HepG2 (cell line): ENCODE measurements around the gene AP5Z1. TPM values are rescaled to one million over a fixed set of nuclear protein-coding genes. Genes with fewer than 3 reads are reported as not detected.

Source experiments
- ATAC-seq: fragments of 200-7000 bp; cut with Tn5 transposase; 3 replicates; pipeline ENCODE4 v1.9.1; 2020; ENCODE audit warnings: mild to moderate bottlenecking, moderate library complexity
- BruUV-seq: library from RNA; stranded (reverse); fragments of 400-500 nt; replicated peaks from 2 replicates; lab custom pipeline; 2021; lab: Mats Ljungman, UMichigan
- CTCF ChIA-PET: fragments of 300-600 bp; formaldehyde crosslinking; extraction: SDS; loops from one replicate; lab custom pipeline; 2021; ENCODE audit warnings: low total read pairs, inconsistent platforms, low intra/inter-chr PET ratio; lab: Yijun Ruan, JAX
- POLR2A ChIA-PET: fragments of 350-600 bp; sonication (Branson Sonifier 250); formaldehyde crosslinking; loops from one replicate; lab custom pipeline; 2020; ENCODE audit warnings: antibody characterized with exemption, inconsistent platforms; lab: Yijun Ruan, JAX
- DNase-seq: peaks from one replicate; pipeline ENCODE4 v3.0.0-alpha.2; 2015; ENCODE audit warnings: low spot score
- FAIRE-seq: peaks from 3 replicates; lab custom pipeline; 2011; peaks lifted over from hg19 to GRCh38; lab: Jason Lieb, UNC
- H2AFZ ChIP-seq: one replicate; pipeline ENCODE4 v1.6.1; 2011; ENCODE audit warnings: low read length, inconsistent platforms
- H3K27ac ChIP-seq: fragments of 300-600 bp; 3 replicates; pipeline ENCODE4 v1.8.0; 2011; ENCODE audit warnings: mixed run types, mild to moderate bottlenecking, mixed read lengths, low read length, inconsistent platforms; ENCODE audit not compliant: insufficient read depth; ENCODE audit errors: extremely low read length
- H3K27me3 ChIP-seq, 2 experiments: fragments of 200-600 bp in 1 of 2; 2 replicates in 1 of 2; 3 replicates in 1 of 2; pipeline versions ENCODE4 v1.6.0 to v1.8.0; 2011; ENCODE audit warnings: low read length in 2 of 2, mild to moderate bottlenecking in 2 of 2, moderate library complexity in 2 of 2, inconsistent platforms in 1 of 2; ENCODE audit not compliant: insufficient read depth in 2 of 2, control insufficient read depth in 1 of 2
- H3K36me3 ChIP-seq, 2 experiments: fragments of 200-600 bp in 1 of 2; replicated peaks in 1 of 2; 2 replicates in 1 of 2; 3 replicates in 1 of 2; pipeline versions ENCODE4 v1.5.1 to v1.8.0; 2011; ENCODE audit warnings: low read length in 2 of 2, inconsistent platforms in 1 of 2; ENCODE audit not compliant: insufficient read depth in 2 of 2, control insufficient read depth in 1 of 2
- H3K4me1 ChIP-seq: 2 replicates; pipeline ENCODE4 v1.5.1; 2012; ENCODE audit warnings: low read length, inconsistent platforms; ENCODE audit not compliant: insufficient read depth
- H3K4me2 ChIP-seq: 2 replicates; pipeline ENCODE4 v1.6.0; 2011; ENCODE audit warnings: low read depth, low read length, inconsistent platforms
- H3K4me3 ChIP-seq, 3 experiments: fragments of 200-600 bp in 1 of 3; sonication (generic), shearing (Covaris generic) in 1 of 3; replicated peaks in 1 of 3; 2 replicates each; pipeline ENCODE4 v1.5.1; 2011 to 2016; ENCODE audit warnings: low read length in 3 of 3, inconsistent platforms in 2 of 3, low read depth in 2 of 3, mild to moderate bottlenecking in 2 of 3, control low read depth in 1 of 3, mixed read lengths in 1 of 3; ENCODE audit not compliant: insufficient read depth in 1 of 3
- H3K79me2 ChIP-seq: one replicate; pipeline ENCODE4 v1.6.1; 2011; ENCODE audit warnings: low read length, inconsistent platforms; ENCODE audit not compliant: insufficient read depth
- H3K9ac ChIP-seq: 2 replicates; pipeline ENCODE4 v1.6.0; 2011; ENCODE audit warnings: mild to moderate bottlenecking, low read depth, low read length, inconsistent platforms; ENCODE audit not compliant: insufficient read depth
- H3K9me3 ChIP-seq: 2 replicates; pipeline ENCODE4 v1.5.1; 2012; ENCODE audit warnings: mild to moderate bottlenecking, low read length
- H4K20me1 ChIP-seq: 2 replicates; pipeline ENCODE4 v1.6.0; 2011; ENCODE audit warnings: inconsistent platforms, mild to moderate bottlenecking, low read length, moderate library complexity; ENCODE audit not compliant: insufficient read depth
- FOXC1 ChIP-seq: sonication (generic); formaldehyde crosslinking; IDR thresholded peaks from 2 replicates; pipeline ENCODE4 v1.8.0; 2022; ENCODE audit warnings: mild to moderate bottlenecking, missing genetic modification reagents, borderline replicate concordance
- FOXK2 ChIP-seq: fragments of 450-650 bp; IDR thresholded peaks from 2 replicates; pipeline ENCODE4 v1.6.1; 2016
- MEIS1 ChIP-seq: sonication (generic); formaldehyde crosslinking; IDR thresholded peaks from 2 replicates; pipeline ENCODE4 v1.9.0; 2021; ENCODE audit warnings: mild to moderate bottlenecking, missing genetic modification reagents, moderate library complexity, borderline replicate concordance
- MNT ChIP-seq: fragments of 450-650 bp; IDR thresholded peaks from 2 replicates; pipeline ENCODE4 v1.6.1; 2016
- NR2C2 ChIP-seq: sonication (generic); formaldehyde crosslinking; IDR thresholded peaks from 2 replicates; pipeline ENCODE4 v1.4.0; 2020; ENCODE audit warnings: missing genetic modification reagents, mild to moderate bottlenecking, moderate library complexity, borderline replicate concordance
- ZBTB2 ChIP-seq: sonication (generic); formaldehyde crosslinking; IDR thresholded peaks from 2 replicates; pipeline ENCODE4 v1.8.0; 2022; ENCODE audit warnings: low read depth, missing genetic modification reagents
- ZNF205 ChIP-seq: IDR thresholded peaks from 2 replicates; pipeline ENCODE4 v1.6.1; 2018; ENCODE audit warnings: missing biosample characterization, missing genetic modification reagents
- ZNF607 ChIP-seq: sonication (generic); formaldehyde crosslinking; IDR thresholded peaks from 2 replicates; pipeline ENCODE4 v1.5.1; 2020; ENCODE audit warnings: missing genetic modification reagents, mild to moderate bottlenecking, borderline replicate concordance
- ZNF770 ChIP-seq: sonication (generic); formaldehyde crosslinking; IDR thresholded peaks from 2 replicates; pipeline ENCODE4 v1.5.0; 2020; ENCODE audit warnings: mild to moderate bottlenecking, missing genetic modification reagents
- ZSCAN20 ChIP-seq: sonication (generic); formaldehyde crosslinking; IDR thresholded peaks from 2 replicates; pipeline ENCODE4 v1.4.0; 2020; ENCODE audit warnings: missing genetic modification reagents, mild to moderate bottlenecking, borderline replicate concordance
- WGBS: methylation state at CpG from one replicate; pipeline ENCODE4 v1.1.6; 2017; ENCODE audit warnings: low lambda C conversion rate; 5-methylcytosine and 5-hydroxymethylcytosine counted together
- in situ Hi-C: cut with HindIII; loops from 2 replicates; pipeline ENCODE4 v1.10.0; 2017; ENCODE audit warnings: low pct_unique_long_range_greater_than_20kb; ENCODE audit not compliant: extremely low pct_ligation_motif_present
- intact Hi-C: fragments of 100-400 bp; cut with micrococcal nuclease; formaldehyde crosslinking; loops from one replicate; pipeline ENCODE4 v1.10.0; 2022; ENCODE audit not compliant: unreplicated experiment
- polyA plus RNA-seq, 8 experiments: library from polyadenylated mRNA; depleted of rRNA in 3 of 8; stranded (reverse) in 7 of 8; unstranded in 1 of 8; fragments of >200 nt; fragmentation: Illumina TruSeq in 4 of 8; extraction: Trizol in 4 of 8; gene quantifications; 2 replicates each; pipeline versions ENCODE4 v1.2.1 to v1.2.3, GENCODE V29; 2011 to 2016; ENCODE audit warnings: low read depth in 4 of 8, missing spikeins in 1 of 8, mixed read lengths in 1 of 8; ENCODE audit not compliant: insufficient read depth in 1 of 8
- total RNA-seq, 5 experiments: library from RNA; depleted of rRNA; stranded (reverse); fragments of >200 nt; fragmentation: Illumina TruSeq; extraction: Trizol; gene quantifications; 2 replicates each; pipeline ENCODE4 v1.2.3, GENCODE V29; 2016; ENCODE audit warnings: low read depth in 1 of 5

Gene AP5Z1
- total and polyA plus RNA-seq, 2 of the 13 experiments (the other 11 are each of a cell fraction or from before 2014, with no cell fraction given), result 9.3 to 15.1 TPM

GRCh38 chr7:4837041-4837802 is 61.8 kb downstream of the AP5Z1 start:
- no peak for DNase-seq
- ChIA-PET CTCF (no interaction called here), POLR2A (no interaction called here)
- Histone ChIP-seq H4K20me1 (no peaks in the 10 kb centered on the region), H3K9me3 (no peaks in the 10 kb centered on the region)
- TF ChIP-seq FOXC1 (CRISPR knock-in tag) (no peak), MNT (peak; percentile 95)
- TF ChIP-seq, all 625 proteins: peak for 1
- ATAC-seq (no peak), FAIRE-seq (no peak)
- Histone ChIP-seq H3K9ac (no peak overlapping the region), H3K79me2 (no peaks in the 10 kb centered on the region), H3K4me1 (peaks cover 16% of the 10 kb centered on the region), H3K4me3 (no peak overlapping the region), H3K27me3 (peaks cover 4 to 30% of the 10 kb centered on the region in 2 experiments), H3K27ac (no peak overlapping the region), H3K4me2 (no peak overlapping the region), H3K36me3 (no peaks in the 10 kb centered on the region), H2AFZ (no peak overlapping the region)
- BruUV-seq, result no TSS peak
- in situ Hi-C loops (no loop called here), intact Hi-C loops (no loop called here)
- WGBS, result 48% methylated on average over 9 of the region's 22 CpGs

GRCh38 chr7:4837803-4838625 is 62.6 kb downstream of the AP5Z1 start:
- no peaks in the 10 kb centered on the region for H3K9me3 ChIP-seq
- H3K4me1 ChIP-seq, result peaks cover 24% of the 10 kb centered on the region
- no peak overlapping the region for H2AFZ ChIP-seq
- no peak for DNase-seq
- FAIRE-seq, result no peak
- peaks cover 4 to 27% of the 10 kb centered on the region in 2 experiments for H3K27me3 ChIP-seq
- BruUV-seq, result no TSS peak
- H3K9ac ChIP-seq, result no peak overlapping the region
- H3K4me2 ChIP-seq, result no peak overlapping the region
- peak; percentile 37 for ATAC-seq
- no peaks in the 10 kb centered on the region for H3K36me3 ChIP-seq
- H4K20me1 ChIP-seq, result no peaks in the 10 kb centered on the region
- no peaks in the 10 kb centered on the region for H3K79me2 ChIP-seq
- CTCF ChIA-PET, result no interaction called here
- intact Hi-C loops, result no loop called here
- no peak overlapping the region for H3K4me3 ChIP-seq
- in situ Hi-C loops, result no loop called here
- POLR2A ChIA-PET, result no interaction called here
- no peak overlapping the region for H3K27ac ChIP-seq
- WGBS, result 62% methylated on average over 16 of the region's 30 CpGs
- TF ChIP-seq ZSCAN20, result no peak
- no peak for TF ChIP-seq ZNF205 (CRISPR knock-in tag)
- TF ChIP-seq MEIS1 (CRISPR knock-in tag), result no peak
- no peak for TF ChIP-seq FOXK2
- TF ChIP-seq ZNF770 (CRISPR knock-in tag), result no peak
- no peak for TF ChIP-seq ZNF607
- TF ChIP-seq NR2C2 (CRISPR knock-in tag), result no peak
- TF ChIP-seq ZBTB2 (CRISPR knock-in tag), result no peak
